Measurements from ENCODE around the gene SYS1. TPM values are rescaled to one million over a fixed set of nuclear protein-coding genes. Genes with fewer than 3 reads are reported as not detected.
A peak's percentile ranks its signal among the peaks of the same experiment; 100 is the strongest.

Gene SYS1
- polyA plus RNA-seq, 1 of the 3 experiments (the other 2 are of a cell fraction): 26.5 TPM

DNA sequence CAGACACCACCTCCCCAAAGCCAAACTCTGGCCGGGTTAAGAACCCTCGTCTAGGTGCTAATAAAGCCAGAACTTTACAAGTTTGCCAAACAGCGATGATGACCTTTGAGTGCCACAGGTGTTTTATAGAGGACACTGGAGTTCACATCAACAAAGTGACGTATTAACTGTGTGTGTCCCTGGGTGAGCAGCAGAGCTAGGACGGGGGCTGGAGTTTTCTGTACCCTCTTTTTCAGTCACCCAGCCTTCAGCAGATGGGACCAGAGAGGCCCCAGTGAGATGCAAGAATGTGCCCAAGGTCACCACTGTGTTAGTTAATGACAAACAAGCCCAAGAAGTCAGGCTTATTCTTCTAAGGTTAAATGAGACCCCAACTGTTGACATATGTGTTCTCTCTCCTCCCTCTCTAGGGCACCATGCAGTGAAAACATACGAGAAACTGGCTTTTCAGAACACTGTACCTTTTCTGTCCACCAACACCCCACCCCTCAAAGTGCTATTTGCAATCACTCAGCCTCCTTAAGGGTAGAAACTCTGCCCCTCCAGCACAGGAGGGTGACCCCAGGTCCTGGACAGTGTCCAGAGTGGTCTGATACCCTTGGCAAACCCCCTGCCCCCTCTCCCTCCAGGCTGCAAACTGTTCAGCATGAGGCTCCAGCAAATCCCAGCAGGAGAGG, 20.0 kb upstream of the SYS1 start (continued):
- TF ChIP-seq FOSL2 (IDR thresholded peaks at IDR 0.05; ENCODE audit: borderline replicate concordance, low read depth): no peak
- TF ChIP-seq, protein P1, sequence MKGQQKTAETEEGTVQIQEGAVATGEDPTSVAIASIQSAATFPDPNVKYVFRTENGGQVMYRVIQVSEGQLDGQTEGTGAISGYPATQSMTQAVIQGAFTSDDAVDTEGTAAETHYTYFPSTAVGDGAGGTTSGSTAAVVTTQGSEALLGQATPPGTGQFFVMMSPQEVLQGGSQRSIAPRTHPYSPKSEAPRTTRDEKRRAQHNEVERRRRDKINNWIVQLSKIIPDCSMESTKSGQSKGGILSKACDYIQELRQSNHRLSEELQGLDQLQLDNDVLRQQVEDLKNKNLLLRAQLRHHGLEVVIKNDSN (IDR thresholded peaks at IDR 0.05; ENCODE audit: borderline replicate concordance, low read depth): no peak
- no peak for TF ChIP-seq GABPA (IDR thresholded peaks at IDR 0.05; ENCODE audit: low read depth)
- TF ChIP-seq, protein P2, sequence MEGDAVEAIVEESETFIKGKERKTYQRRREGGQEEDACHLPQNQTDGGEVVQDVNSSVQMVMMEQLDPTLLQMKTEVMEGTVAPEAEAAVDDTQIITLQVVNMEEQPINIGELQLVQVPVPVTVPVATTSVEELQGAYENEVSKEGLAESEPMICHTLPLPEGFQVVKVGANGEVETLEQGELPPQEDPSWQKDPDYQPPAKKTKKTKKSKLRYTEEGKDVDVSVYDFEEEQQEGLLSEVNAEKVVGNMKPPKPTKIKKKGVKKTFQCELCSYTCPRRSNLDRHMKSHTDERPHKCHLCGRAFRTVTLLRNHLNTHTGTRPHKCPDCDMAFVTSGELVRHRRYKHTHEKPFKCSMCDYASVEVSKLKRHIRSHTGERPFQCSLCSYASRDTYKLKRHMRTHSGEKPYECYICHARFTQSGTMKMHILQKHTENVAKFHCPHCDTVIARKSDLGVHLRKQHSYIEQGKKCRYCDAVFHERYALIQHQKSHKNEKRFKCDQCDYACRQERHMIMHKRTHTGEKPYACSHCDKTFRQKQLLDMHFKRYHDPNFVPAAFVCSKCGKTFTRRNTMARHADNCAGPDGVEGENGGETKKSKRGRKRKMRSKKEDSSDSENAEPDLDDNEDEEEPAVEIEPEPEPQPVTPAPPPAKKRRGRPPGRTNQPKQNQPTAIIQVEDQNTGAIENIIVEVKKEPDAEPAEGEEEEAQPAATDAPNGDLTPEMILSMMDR (IDR thresholded peaks at IDR 0.05): no peak
- TF ChIP-seq, protein P3, sequence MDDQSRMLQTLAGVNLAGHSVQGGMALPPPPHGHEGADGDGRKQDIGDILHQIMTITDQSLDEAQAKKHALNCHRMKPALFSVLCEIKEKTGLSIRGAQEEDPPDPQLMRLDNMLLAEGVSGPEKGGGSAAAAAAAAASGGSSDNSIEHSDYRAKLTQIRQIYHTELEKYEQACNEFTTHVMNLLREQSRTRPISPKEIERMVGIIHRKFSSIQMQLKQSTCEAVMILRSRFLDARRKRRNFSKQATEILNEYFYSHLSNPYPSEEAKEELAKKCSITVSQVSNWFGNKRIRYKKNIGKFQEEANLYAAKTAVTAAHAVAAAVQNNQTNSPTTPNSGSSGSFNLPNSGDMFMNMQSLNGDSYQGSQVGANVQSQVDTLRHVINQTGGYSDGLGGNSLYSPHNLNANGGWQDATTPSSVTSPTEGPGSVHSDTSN (IDR thresholded peaks at IDR 0.05): no peak

DNA sequence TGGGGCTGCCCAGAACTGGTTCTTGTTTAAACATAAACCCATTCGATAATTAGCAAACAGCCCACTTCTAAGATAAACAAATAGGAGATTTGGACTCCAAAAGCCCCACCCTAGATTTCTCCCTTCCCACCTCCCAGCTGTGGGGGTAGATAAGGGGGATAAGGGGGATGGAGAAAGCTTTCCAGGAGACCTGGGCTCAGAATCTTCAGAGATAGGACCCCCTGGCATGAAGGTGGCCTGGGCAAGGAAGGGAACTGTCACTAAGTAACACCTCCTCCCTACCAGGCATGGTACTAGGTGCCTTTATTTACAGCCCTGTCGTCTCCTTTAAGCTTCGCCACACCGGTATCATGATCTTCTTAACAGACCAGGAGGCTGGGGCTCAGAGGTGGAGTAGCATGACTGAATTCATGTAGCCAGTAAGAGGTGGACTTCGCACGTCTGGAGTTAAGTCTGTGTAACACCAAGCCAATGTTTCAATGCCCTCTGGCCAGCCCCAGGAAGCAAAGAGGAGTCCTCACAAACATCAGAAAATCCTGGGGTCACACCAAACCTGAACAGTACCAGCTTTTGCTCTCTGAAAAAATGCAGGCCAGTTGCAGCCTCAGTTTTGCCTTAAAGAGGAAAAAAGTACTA, 19.3 kb upstream of the SYS1 start:
- ChIA-PET POLR2A (interaction anchor here (0.9 kb wide), 1 partner anchor 19 kb away, joined by 4 read pairs; the partner anchor contains the start of gene SYS1), CTCF (interaction anchor here (1.0 to 4.3 kb wide), 5 partner anchors 21 to 93 kb away, joined by 3 to 31 read pairs (median 11); partner anchors contain the start of gene SYS1)
- Histone ChIP-seq H3K4me2 (peak overlapping the region; percentile 96), H3K4me1 (ENCODE audit: control insufficient read depth in 1 of 2, insufficient read depth in 2 of 2, low read depth in 1 of 2, low read length in 1 of 2) (peaks cover 62 to 69% of the 10 kb centered on the region in 2 experiments), H3K36me3 (replicated peaks in 1 of 2; ENCODE audit: control insufficient read depth in 1 of 2, insufficient read depth in 2 of 2, low read length in 1 of 2) (peaks cover 4 to 7% of the 10 kb centered on the region in 2 experiments), H3K9me2 (no peaks in the 10 kb centered on the region), H3K79me2 (ENCODE audit: insufficient read depth) (peaks cover 94% of the 10 kb centered on the region), H3F3A (replicated peaks; ENCODE audit: insufficient read depth) (peaks cover 11% of the 10 kb centered on the region), H4K20me1 (ENCODE audit: insufficient read depth) (peaks cover 8% of the 10 kb centered on the region; the same call in 1 of the 2 replicates), H3K4me3 (ENCODE audit: low read depth in 2 of 2, low read length in 1 of 2) (peak overlapping the region; percentile 10 to 33; a peak in 2 of 4 replicates), H3K27me3 (ENCODE audit: insufficient read depth) (no peaks in the 10 kb centered on the region), H3K9me3 (no peaks in the 10 kb centered on the region), H3K27ac (ENCODE audit: low read depth in 2 of 2, low read length in 1 of 2) (peak overlapping the region; percentile 90 to 96), H2AFZ (ENCODE audit: low read depth) (no peak overlapping the region), H3K9ac (peak overlapping the region; percentile 61; the same call in 1 of the 2 replicates)
- TF ChIP-seq TEAD4 (IDR thresholded peaks at IDR 0.05; ENCODE audit: borderline replicate concordance, insufficient read depth): no peak
- TF ChIP-seq, protein P4, sequence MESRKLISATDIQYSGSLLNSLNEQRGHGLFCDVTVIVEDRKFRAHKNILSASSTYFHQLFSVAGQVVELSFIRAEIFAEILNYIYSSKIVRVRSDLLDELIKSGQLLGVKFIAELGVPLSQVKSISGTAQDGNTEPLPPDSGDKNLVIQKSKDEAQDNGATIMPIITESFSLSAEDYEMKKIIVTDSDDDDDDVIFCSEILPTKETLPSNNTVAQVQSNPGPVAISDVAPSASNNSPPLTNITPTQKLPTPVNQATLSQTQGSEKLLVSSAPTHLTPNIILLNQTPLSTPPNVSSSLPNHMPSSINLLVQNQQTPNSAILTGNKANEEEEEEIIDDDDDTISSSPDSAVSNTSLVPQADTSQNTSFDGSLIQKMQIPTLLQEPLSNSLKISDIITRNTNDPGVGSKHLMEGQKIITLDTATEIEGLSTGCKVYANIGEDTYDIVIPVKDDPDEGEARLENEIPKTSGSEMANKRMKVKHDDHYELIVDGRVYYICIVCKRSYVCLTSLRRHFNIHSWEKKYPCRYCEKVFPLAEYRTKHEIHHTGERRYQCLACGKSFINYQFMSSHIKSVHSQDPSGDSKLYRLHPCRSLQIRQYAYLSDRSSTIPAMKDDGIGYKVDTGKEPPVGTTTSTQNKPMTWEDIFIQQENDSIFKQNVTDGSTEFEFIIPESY (IDR thresholded peaks at IDR 0.05; ENCODE audit: borderline replicate concordance, low read depth): no peak
- TF ChIP-seq POLR2AphosphoS5 (IDR thresholded peaks at IDR 0.05; ENCODE audit: low read depth, low read length): no peak
- TF ChIP-seq, protein P1 (IDR thresholded peaks at IDR 0.05; ENCODE audit: borderline replicate concordance, low read depth): no peak
- no peak for TF ChIP-seq SMC3 (IDR thresholded peaks at IDR 0.05; ENCODE audit: low read depth, low read length)
- TF ChIP-seq FOSL2 (IDR thresholded peaks at IDR 0.05; ENCODE audit: borderline replicate concordance, low read depth): no peak
- TF ChIP-seq RCOR1 (IDR thresholded peaks at IDR 0.05; ENCODE audit: low read length): no peak
- TF ChIP-seq EP300 (IDR thresholded peaks at IDR 0.05; ENCODE audit: borderline replicate concordance in 1 of 2, low read depth in 1 of 2, low read length in 1 of 2): no peak
- TF ChIP-seq, protein P5, sequence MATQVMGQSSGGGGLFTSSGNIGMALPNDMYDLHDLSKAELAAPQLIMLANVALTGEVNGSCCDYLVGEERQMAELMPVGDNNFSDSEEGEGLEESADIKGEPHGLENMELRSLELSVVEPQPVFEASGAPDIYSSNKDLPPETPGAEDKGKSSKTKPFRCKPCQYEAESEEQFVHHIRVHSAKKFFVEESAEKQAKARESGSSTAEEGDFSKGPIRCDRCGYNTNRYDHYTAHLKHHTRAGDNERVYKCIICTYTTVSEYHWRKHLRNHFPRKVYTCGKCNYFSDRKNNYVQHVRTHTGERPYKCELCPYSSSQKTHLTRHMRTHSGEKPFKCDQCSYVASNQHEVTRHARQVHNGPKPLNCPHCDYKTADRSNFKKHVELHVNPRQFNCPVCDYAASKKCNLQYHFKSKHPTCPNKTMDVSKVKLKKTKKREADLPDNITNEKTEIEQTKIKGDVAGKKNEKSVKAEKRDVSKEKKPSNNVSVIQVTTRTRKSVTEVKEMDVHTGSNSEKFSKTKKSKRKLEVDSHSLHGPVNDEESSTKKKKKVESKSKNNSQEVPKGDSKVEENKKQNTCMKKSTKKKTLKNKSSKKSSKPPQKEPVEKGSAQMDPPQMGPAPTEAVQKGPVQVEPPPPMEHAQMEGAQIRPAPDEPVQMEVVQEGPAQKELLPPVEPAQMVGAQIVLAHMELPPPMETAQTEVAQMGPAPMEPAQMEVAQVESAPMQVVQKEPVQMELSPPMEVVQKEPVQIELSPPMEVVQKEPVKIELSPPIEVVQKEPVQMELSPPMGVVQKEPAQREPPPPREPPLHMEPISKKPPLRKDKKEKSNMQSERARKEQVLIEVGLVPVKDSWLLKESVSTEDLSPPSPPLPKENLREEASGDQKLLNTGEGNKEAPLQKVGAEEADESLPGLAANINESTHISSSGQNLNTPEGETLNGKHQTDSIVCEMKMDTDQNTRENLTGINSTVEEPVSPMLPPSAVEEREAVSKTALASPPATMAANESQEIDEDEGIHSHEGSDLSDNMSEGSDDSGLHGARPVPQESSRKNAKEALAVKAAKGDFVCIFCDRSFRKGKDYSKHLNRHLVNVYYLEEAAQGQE (IDR thresholded peaks at IDR 0.05; ENCODE audit: low read depth, low read length): no peak
- no peak for TF ChIP-seq FOXJ3 (CRISPR knock-in tag; IDR thresholded peaks at IDR 0.05)
- TF ChIP-seq NRF1 (IDR thresholded peaks at IDR 0.05; ENCODE audit: low read depth, low read length): no peak
- DNase-seq: no peak
- WGBS (ENCODE audit: low lambda C conversion rate): 80% methylated on average over 6 of the region's 6 CpGs
